ENCODE results near the gene ELAVL1.

DNA sequence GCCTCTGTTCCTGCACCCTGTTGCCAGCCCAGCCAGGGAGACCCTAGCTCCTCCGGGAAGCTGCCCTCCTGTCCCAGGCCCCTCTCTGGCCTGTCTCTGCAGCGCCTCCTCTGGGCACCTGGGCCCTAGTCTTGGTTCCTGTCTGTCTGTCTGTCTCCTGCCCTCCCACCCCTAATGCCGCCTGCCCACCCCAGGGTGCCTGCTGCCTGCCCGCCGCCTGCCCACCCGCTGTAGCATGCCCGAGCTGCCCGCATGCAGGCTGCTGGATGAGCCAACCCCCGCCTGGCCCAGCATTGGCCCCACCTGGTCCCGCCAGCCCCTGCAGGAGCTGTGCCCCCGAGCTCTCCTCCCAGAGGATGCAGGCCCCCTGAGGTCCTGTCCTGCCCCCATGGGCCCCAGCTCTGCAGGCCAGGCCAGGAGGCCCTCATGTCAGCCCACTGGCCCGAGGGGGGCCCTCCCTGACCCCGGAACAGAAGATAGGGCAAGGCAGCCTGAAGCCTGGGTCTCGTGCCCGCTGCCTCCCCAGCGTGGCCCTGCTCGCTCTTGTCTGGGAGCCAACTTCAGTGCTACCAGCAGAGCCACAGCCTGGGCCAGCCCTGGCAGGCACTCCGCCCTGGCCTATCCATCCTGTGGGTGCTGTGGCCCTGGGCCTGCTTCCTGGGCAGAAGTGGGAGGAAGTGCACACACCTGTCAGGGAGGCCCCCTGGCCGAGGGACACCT, 96.5 kb downstream of the ELAVL1 start:
- TF ChIP-seq YY1 (IDR thresholded peaks at IDR 0.05; ENCODE audit: insufficient read depth, insufficient read length): no peak
- TF ChIP-seq ZNF274 (IDR thresholded peaks at IDR 0.05; ENCODE audit: low read depth, low read length): no peak

Data from NT2/D1 (cell line).